Measurements from ENCODE around the gene ARSG. TPM values are rescaled to one million over a fixed set of nuclear protein-coding genes. Genes with fewer than 3 reads are reported as not detected.

The ARSG gene
- total and polyA plus RNA-seq, 2 experiments from 2014 or later: 1.7 to 5.1 TPM

GRCh38 chr17:68320311-68320865 is 29.1 kb downstream of the ARSG start:
- Histone ChIP-seq H2AFZ (no peak overlapping the region), H3K4me2 (no peak overlapping the region), H3K4me1 (ENCODE audit: insufficient read depth) (peaks cover 8% of the 10 kb centered on the region), H3K79me2 (replicated peaks; ENCODE audit: insufficient read depth) (no peaks in the 10 kb centered on the region), H4K20me1 (replicated peaks; ENCODE audit: insufficient read depth) (no peaks in the 10 kb centered on the region), H3K36me3 (ENCODE audit: insufficient read depth) (no peaks in the 10 kb centered on the region), H3K27me3 (ENCODE audit: insufficient read depth) (no peaks in the 10 kb centered on the region), H3K9me2 (ENCODE audit: insufficient read depth) (no peaks in the 10 kb centered on the region), H3K4me3 (no peak overlapping the region), H3F3A (replicated peaks; ENCODE audit: low read depth) (no peaks in the 10 kb centered on the region), H3K27ac (ENCODE audit: low read depth) (no peak overlapping the region)
- H3K27ac Mint-ChIP-seq: no peak overlapping the region
- H3K27me3 Mint-ChIP-seq (ENCODE audit: insufficient read depth, low read depth, poor library complexity): peaks cover 2% of the 10 kb centered on the region
- H3K4me3 Mint-ChIP-seq: no peak overlapping the region
- TF ChIP-seq JUNB (IDR thresholded peaks at IDR 0.05; ENCODE audit: unreplicated experiment) (no peak), REST (IDR thresholded peaks at IDR 0.05; ENCODE audit: unreplicated experiment) (peak; percentile 60)
- peak; percentile 88 for ATAC-seq
- H3K9me3 Mint-ChIP-seq: no peaks in the 10 kb centered on the region
- peak; percentile 46 for DNase-seq (ENCODE audit: low spot score)
- peaks cover 7% of the 10 kb centered on the region; the same call in 2 of the 3 replicates for H3K36me3 Mint-ChIP-seq (ENCODE audit: low read depth)
- peaks cover 31% of the 10 kb centered on the region for H3K4me1 Mint-ChIP-seq

- Mint-ChIP-seq H3K9me3 (no peaks in the 10 kb centered on the region), H3K27ac (no peak overlapping the region), H3K27me3 (ENCODE audit: insufficient read depth, low read depth, poor library complexity) (peaks cover 2% of the 10 kb centered on the region), H3K4me1 (peaks cover 31% of the 10 kb centered on the region), H3K4me3 (no peak overlapping the region), H3K36me3 (ENCODE audit: low read depth) (peaks cover 8% of the 10 kb centered on the region; the same call in 2 of the 3 replicates)
- Histone ChIP-seq H3K27ac (ENCODE audit: low read depth) (no peak overlapping the region), H3K9me2 (ENCODE audit: insufficient read depth) (no peaks in the 10 kb centered on the region), H3K4me3 (no peak overlapping the region), H3K79me2 (replicated peaks; ENCODE audit: insufficient read depth) (no peaks in the 10 kb centered on the region), H2AFZ (no peak overlapping the region), H4K20me1 (replicated peaks; ENCODE audit: insufficient read depth) (no peaks in the 10 kb centered on the region), H3K4me1 (ENCODE audit: insufficient read depth) (peaks cover 8% of the 10 kb centered on the region), H3K27me3 (ENCODE audit: insufficient read depth) (no peaks in the 10 kb centered on the region), H3F3A (replicated peaks; ENCODE audit: low read depth) (no peaks in the 10 kb centered on the region), H3K36me3 (ENCODE audit: insufficient read depth) (no peaks in the 10 kb centered on the region), H3K4me2 (no peak overlapping the region)
- ATAC-seq (no peak), DNase-seq (ENCODE audit: low spot score) (no peak)
- no peak for TF ChIP-seq ETS1 (IDR thresholded peaks at IDR 0.05)
- TF ChIP-seq ZNF114 (CRISPR knock-in tag; IDR thresholded peaks at IDR 0.05): no peak
- TF ChIP-seq NANOG (IDR thresholded peaks at IDR 0.05; ENCODE audit: borderline replicate concordance): no peak
- no peak for TF ChIP-seq ZNF331 (CRISPR knock-in tag; IDR thresholded peaks at IDR 0.05; ENCODE audit: low read depth)
- no peak for TF ChIP-seq EZH2 (IDR thresholded peaks at IDR 0.05; ENCODE audit: low read depth, unreplicated experiment)
- TF ChIP-seq REST (IDR thresholded peaks at IDR 0.05; ENCODE audit: unreplicated experiment): no peak
- no peak for TF ChIP-seq CREB1 (CRISPR knock-in tag; IDR thresholded peaks at IDR 0.05; ENCODE audit: low read depth)
- no peak for TF ChIP-seq EZH2phosphoT487 (IDR thresholded peaks at IDR 0.05; ENCODE audit: unreplicated experiment)
- TF ChIP-seq CTCF (conservative IDR thresholded peaks at IDR 0.05; ENCODE audit: low read depth in 2 of 2): no peak
- no peak for TF ChIP-seq STAT1 (IDR thresholded peaks at IDR 0.05; ENCODE audit: unreplicated experiment)
- no peak for TF ChIP-seq JUNB (IDR thresholded peaks at IDR 0.05; ENCODE audit: unreplicated experiment)
Measured at GRCh38 chr17:68320943-68321555, 29.8 kb downstream of the ARSG start.
